Measurements from ENCODE around the gene POLR2E.

GRCh38 chr19:1105008-1105872, 10.1 kb upstream of the POLR2E start:
- TF ChIP-seq, protein P1, sequence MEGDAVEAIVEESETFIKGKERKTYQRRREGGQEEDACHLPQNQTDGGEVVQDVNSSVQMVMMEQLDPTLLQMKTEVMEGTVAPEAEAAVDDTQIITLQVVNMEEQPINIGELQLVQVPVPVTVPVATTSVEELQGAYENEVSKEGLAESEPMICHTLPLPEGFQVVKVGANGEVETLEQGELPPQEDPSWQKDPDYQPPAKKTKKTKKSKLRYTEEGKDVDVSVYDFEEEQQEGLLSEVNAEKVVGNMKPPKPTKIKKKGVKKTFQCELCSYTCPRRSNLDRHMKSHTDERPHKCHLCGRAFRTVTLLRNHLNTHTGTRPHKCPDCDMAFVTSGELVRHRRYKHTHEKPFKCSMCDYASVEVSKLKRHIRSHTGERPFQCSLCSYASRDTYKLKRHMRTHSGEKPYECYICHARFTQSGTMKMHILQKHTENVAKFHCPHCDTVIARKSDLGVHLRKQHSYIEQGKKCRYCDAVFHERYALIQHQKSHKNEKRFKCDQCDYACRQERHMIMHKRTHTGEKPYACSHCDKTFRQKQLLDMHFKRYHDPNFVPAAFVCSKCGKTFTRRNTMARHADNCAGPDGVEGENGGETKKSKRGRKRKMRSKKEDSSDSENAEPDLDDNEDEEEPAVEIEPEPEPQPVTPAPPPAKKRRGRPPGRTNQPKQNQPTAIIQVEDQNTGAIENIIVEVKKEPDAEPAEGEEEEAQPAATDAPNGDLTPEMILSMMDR (IDR thresholded peaks at IDR 0.05 in 4 of 5, conservative IDR thresholded peaks at IDR 0.05 in 1 of 5) = no peak
- TF ChIP-seq POLR2A (IDR thresholded peaks at IDR 0.05) = no peak
